Effector CD4-positive, alpha-beta T cell (primary cell): ENCODE data around the gene PPP1R14D.

Source experiments
- DNase-seq: peaks from one replicate; pipeline ENCODE4 v3.0.0-alpha.2; 2020

Gene PPP1R14D

DNA sequence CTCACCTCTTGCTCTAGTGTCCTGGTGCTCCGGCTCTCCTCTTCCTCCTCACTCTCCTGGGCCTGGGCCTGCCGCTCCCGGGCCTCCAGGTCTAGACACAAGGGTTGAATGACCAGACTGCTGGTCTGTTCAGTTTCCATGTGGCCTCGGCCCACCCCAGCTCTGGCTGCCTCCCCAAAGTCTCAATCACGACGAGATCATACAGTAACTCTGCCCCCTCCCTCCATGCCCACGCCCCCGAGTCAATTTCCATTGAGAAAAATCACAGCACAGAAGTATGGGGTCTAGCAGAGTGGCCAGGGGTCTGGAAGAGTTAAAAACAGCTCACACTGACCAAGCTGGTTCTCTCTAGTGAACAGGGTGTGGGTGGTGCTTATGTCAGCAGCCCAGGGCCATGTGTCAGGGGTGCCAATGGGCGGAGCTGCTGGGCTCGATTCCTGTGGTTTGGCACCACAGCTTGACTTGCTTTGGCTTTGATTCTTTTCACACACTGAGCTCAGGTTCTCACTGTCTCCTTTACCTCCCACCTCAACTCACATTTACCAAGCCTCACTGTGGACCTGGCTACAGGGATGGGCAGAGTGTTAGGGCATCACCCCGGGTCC, 51.9 kb downstream of the PPP1R14D start:
- no peak for DNase-seq

DNA sequence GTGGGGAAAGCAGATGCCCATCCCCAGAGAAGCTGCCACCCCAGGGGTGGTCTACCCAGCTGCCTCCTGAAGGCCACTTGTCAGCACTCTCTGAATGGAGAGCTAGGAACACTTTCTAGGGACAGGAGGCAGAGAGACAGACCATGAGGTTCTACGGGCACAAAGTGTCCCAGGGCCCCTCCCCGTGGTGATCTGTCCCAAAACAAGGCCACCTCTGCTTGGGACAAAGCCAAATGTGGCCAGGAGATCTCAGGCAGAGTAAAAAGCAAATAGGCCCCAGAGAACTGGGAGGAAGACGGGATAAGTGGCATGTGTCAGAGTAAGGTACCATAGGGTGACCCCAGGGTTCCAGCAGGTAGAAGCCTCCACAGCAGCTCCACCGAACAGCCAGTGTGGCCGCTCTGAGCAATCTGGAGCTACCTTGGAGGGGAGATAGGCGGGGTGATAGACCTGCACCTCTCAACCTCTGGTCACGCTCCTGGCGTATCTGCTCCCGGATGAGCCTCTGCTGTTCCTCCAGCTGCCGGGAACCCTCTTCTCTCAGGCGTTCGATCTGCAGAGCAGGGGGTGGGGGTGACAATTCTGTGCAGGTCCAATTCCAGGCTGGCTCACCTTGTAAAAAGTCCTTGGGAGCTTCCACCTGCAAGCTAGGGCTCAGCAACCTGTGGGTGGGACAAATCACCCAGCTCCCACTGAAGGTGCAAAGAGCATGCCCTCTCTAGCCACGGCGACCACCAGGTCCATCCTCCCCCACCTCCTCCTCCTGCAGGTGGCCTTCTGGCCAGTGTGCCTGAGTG, 52.6 kb downstream of the PPP1R14D start:
- DNase-seq, result no peak

DNA sequence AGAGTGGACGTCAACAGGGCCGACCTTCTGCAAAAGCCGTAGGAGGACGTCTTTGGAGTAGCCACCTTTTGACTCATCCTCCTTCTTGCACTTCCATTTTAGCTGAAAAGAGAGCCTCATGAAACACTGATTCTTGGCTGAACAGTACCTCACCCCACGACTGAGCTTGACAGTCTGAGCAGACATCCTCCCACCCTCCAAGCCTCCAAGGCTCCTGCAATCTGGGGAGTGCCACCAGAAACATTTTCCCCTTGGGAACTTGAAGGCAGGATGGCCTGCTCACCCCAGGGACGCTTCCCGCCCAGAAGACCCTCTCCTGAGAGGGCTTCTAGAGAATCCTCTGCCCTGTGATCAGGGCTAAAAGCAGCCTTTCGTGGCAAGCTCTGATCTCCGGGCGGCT, 53.5 kb downstream of the PPP1R14D start:
- DNase-seq, result no peak

DNA sequence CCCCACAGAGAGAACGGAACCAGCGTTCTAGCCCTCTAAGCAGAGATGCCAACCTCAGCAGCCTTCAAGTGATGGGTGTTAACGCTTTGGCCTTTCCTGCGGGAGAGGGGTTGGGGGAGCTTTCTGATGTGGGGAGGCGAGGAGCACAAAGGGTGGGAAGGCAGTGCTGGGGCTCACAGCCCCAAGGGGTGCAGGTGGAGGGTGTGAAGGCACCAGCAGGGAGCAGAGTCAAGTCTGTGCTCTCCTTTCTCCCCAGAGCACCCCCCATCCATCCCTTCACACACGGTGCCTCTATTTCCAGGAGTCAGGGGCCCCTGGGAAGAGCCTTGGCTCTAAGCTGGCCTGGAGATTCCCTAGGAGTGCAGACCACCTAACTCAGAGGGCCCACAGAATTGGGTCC, 54.6 kb downstream of the PPP1R14D start:
- no peak for DNase-seq

DNA sequence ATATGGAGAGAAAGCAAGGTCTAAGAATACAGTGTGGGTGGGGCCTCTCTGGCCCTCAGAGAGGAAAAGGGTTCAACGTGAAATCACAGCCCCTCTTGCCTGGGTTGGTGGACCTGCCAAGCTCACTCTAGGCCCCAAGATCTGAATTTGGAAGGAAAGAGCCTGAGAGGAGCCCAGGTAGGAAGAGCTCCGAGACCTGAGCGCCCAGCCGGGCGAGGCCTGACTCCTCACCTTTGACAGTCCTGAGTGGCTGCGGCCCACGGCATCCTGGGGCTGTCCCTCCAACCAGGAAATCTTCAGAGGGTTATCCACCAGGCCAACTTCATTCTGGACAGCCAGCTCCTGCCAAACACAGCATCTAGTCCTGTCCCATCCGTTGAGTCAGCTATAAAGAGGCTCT, 55.0 kb downstream of the PPP1R14D start:
- DNase-seq, result no peak

- no peak for DNase-seq
Measured at GRCh38 chr15:40772014-40772413, 56.5 kb downstream of the PPP1R14D start.

- no peak for DNase-seq
Measured at GRCh38 chr15:40771242-40771641, 57.3 kb downstream of the PPP1R14D start.

DNA sequence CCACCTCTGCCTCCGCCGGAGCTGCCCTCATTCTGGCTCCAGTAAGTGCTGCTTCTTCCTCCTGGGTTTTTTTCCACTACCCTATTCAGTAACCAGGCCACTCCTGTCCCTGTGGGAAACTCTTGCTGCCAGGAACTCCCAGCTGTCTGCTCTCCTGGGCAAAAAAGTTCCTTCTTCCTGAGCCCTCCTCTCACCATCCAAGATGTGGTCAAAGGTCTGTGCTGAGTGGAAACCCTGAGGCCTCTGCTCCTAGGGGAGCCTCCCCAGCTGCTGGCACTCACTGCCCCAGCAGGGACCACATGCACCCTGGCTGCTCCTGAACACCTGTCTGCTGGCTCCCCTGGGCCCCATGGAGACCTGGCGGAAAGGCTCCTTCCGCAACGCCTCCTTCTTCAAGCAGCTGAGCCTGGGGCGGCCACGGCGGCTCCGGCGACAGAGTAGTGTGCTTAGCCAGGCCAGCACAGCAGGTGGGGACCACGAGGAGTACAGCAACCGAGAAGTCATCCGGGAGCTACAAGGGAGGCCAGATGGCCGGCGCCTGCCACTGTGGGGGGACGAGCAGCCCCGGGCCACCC, 58.3 kb downstream of the PPP1R14D start:
- DNase-seq, result no peak

GRCh38 chr15:40769274-40770146, 59.0 kb downstream of the PPP1R14D start, which contains the start of gene C15orf62:
TSS of gene C15orf62 (plus strand) at chr15:40769980. CDS start at chr15:40770496, 516 bp downstream.
- peak; percentile 42 for DNase-seq

- DNase-seq, result no peak
Measured at GRCh38 chr15:40768521-40769273, 59.8 kb downstream of the PPP1R14D start.

DNA sequence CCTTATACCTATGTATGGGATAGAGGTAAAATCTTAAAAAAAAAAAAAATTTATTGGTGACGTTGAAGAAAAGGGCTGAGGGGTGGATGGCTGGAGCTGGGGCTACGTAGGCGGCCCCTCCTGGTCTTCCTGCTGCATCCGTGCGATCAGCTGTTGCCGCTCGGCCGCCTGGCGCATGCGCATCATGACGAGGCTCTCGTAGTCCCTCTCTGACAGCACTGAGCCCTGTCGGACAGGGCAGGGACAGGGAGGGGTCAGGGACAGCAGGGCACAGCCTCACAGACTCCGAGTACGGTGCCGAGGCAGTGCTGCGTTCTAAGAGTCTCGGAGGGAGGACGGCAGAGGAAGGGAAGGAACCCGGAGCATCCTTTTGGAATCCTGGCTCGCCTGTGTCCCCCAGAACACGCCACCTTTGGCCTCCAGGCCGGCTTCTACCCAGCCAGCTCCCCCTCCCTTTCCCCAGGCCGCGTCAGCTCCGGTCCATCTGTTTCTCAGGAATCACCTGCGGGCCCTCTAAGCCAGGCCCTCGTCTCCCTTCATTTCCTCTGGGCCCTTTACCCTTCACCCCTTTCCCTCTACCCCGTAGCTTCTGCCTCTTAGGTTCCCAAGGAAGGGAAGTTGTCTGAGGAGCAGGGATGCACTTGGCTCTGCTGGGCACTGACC, 60.5 kb downstream of the PPP1R14D start:
- no peak for DNase-seq

- no peak for DNase-seq
Measured at GRCh38 chr15:40766906-40767837, 61.3 kb downstream of the PPP1R14D start.

GRCh38 chr15:40766194-40766815, 62.2 kb downstream of the PPP1R14D start:
- DNase-seq, result no peak
